HL-60 (cell line): ENCODE data around the gene TBC1D3B.
"Not testable (repeated sequence)": the region's sequence is repeated elsewhere in the genome, so short reads cannot be mapped to it uniquely, and the experiment has no call there.

Experiments used
- DNase-seq, 2 experiments: peaks; one replicate each; pipeline ENCODE4 v3.0.0-alpha.2; 2010 to 2020; ENCODE audit warnings: low read depth in 1 of 2, low spot score in 1 of 2
- H3K27ac ChIP-seq: fragments of 250-450 bp; sonication (Bioruptor Pico); replicated peaks from 2 replicates; pipeline ENCODE4 v1.5.1; 2020; ENCODE audit warnings: mild to moderate bottlenecking, moderate library complexity
- H3K27me3 ChIP-seq: fragments of 250-450 bp; sonication (Bioruptor Pico); 2 replicates; pipeline ENCODE4 v1.5.1; 2021; ENCODE audit warnings: mild to moderate bottlenecking, moderate library complexity; ENCODE audit not compliant: insufficient read depth, poor library complexity, severe bottlenecking
- H3K4me3 ChIP-seq: replicated peaks from 2 replicates; pipeline ENCODE4 v1.5.1; 2011; ENCODE audit warnings: mild to moderate bottlenecking, control low read depth, low read length; ENCODE audit not compliant: insufficient read depth
- GABPA ChIP-seq: IDR thresholded peaks from 2 replicates; pipeline ENCODE4 v1.6.1; 2012; ENCODE audit warnings: low read depth
- POLR2AphosphoS5 ChIP-seq: IDR thresholded peaks from 2 replicates; pipeline ENCODE4 v1.6.1; 2012; ENCODE audit warnings: low read depth
- SPI1 ChIP-seq: IDR thresholded peaks from 2 replicates; pipeline ENCODE4 v1.6.1; 2012; ENCODE audit warnings: low read depth, mild to moderate bottlenecking, borderline replicate concordance
- TF ChIP-seq, protein P1 (sequence below): IDR thresholded peaks from one replicate; pipeline ENCODE4 v1.5.1; 2011; ENCODE audit warnings: low read length, control low read depth, inconsistent platforms; ENCODE audit not compliant: insufficient read depth
- TF ChIP-seq, protein P2 (sequence below): IDR thresholded peaks from 2 replicates; pipeline ENCODE4 v1.6.1; 2012; ENCODE audit warnings: low read depth; ENCODE audit not compliant: insufficient replicate concordance

Gene TBC1D3B

DNA sequence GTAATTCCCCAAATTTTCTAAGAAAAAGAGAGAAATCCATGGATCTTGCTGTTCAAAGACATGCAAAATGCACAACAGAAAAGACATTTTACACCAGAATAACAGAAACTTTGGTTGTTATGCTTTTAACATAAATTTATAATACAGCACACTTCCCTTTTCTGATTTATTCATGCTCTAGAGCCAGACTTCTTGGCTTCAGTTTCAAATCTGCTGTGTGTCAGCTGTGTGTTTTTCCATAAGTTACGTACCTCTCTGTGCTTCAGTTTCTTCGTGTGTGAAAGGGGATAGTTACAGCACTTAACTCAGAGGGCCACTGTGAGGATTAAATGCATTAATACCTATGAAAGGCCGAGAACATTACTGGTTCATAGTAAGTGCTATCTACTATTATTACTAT lies 26.9 kb upstream of the TBC1D3B start:
- no peak for TF ChIP-seq POLR2AphosphoS5
- TF ChIP-seq GABPA = no peak
- TF ChIP-seq SPI1 = no peak
- TF ChIP-seq, protein P1, sequence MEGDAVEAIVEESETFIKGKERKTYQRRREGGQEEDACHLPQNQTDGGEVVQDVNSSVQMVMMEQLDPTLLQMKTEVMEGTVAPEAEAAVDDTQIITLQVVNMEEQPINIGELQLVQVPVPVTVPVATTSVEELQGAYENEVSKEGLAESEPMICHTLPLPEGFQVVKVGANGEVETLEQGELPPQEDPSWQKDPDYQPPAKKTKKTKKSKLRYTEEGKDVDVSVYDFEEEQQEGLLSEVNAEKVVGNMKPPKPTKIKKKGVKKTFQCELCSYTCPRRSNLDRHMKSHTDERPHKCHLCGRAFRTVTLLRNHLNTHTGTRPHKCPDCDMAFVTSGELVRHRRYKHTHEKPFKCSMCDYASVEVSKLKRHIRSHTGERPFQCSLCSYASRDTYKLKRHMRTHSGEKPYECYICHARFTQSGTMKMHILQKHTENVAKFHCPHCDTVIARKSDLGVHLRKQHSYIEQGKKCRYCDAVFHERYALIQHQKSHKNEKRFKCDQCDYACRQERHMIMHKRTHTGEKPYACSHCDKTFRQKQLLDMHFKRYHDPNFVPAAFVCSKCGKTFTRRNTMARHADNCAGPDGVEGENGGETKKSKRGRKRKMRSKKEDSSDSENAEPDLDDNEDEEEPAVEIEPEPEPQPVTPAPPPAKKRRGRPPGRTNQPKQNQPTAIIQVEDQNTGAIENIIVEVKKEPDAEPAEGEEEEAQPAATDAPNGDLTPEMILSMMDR = no peak
- H3K27ac ChIP-seq = peak overlapping the region; percentile 49; the same call in 1 of the 2 replicates
- DNase-seq = no peak
- H3K4me3 ChIP-seq = no peak overlapping the region
- H3K27me3 ChIP-seq = no peaks in the 10 kb centered on the region

DNA sequence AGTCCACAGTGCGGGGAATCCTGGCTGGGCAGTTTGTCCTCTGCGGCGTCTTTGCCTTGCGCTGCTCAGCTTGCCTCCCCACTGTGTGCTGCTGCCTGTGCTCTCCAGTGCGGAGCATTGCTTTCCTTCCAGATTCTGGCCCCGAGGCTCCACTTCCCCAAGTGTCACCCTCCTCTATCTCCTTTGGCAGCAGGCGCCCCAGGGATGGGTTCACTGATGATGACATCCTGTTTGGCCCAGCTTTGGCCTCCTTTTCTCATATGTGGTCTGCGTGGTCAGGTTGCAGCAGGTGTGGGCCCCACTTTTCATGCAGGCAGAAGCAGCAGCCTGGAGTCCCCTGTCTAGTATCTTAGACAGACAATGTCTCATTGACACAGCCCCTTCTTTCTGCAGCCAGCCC lies 25.1 kb upstream of the TBC1D3B start:
- not testable (repeated sequence) for H3K4me3 ChIP-seq, H3K27me3 ChIP-seq, H3K27ac ChIP-seq
- peak in 1 of 2 experiments; percentile 57 for DNase-seq

DNA sequence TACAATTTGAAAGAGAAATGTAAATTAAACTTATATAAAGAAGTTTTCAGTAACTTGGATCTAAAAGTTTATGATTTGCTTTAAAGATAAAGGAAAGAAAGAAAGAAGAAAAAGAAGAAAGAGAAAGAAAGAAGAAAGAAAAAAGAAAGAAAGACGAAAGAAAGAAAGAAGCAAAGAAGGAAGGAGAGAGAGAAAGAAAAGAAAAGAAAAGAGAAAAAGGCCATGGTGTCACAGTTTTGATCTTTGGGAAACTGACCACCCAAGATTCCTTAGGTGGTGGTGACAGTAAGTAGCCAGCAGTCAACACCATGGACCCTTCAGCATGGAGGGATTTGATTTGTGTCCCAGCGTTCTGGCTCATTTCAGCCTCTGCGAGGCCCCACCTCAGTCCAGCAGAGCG lies 24.7 kb upstream of the TBC1D3B start:
- not testable (repeated sequence) for H3K27me3 ChIP-seq, DNase-seq, H3K27ac ChIP-seq, H3K4me3 ChIP-seq

DNA sequence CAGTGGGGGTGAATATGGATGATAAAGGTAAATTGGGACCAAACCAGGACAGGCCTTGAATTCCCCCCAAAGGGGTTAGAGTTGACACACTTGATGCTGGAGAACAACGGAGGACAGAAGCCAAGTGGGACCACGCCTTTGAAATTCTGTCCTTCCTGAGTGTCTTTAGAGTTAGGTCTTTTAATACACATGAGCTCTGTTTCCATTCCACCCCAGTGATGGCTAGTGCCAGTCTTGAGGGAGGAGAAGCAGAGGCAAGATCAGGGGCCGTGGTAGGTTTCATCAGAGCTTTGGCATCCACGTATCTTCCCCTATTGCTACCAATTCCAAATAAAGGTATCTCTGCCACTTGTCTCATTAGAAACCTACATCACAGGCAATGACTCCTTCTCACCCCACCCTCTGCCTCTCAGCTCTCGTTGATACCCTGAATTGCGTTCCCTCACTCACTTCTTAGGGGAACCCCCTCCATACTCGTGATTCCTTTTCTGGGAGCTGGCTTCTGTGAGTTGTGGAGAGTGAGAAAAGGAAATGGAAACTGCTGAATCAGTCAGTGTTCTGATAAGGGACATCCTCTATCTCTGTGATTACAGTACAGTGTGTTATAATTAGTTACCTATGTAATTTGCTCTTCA lies 22.5 kb upstream of the TBC1D3B start:
- DNase-seq = no peak
- Histone ChIP-seq H3K4me3 (no peak overlapping the region), H3K27me3 (no peaks in the 10 kb centered on the region), H3K27ac (no peak overlapping the region)
- TF ChIP-seq, protein P1 = no peak
- TF ChIP-seq POLR2AphosphoS5 = no peak
- TF ChIP-seq, protein P2, sequence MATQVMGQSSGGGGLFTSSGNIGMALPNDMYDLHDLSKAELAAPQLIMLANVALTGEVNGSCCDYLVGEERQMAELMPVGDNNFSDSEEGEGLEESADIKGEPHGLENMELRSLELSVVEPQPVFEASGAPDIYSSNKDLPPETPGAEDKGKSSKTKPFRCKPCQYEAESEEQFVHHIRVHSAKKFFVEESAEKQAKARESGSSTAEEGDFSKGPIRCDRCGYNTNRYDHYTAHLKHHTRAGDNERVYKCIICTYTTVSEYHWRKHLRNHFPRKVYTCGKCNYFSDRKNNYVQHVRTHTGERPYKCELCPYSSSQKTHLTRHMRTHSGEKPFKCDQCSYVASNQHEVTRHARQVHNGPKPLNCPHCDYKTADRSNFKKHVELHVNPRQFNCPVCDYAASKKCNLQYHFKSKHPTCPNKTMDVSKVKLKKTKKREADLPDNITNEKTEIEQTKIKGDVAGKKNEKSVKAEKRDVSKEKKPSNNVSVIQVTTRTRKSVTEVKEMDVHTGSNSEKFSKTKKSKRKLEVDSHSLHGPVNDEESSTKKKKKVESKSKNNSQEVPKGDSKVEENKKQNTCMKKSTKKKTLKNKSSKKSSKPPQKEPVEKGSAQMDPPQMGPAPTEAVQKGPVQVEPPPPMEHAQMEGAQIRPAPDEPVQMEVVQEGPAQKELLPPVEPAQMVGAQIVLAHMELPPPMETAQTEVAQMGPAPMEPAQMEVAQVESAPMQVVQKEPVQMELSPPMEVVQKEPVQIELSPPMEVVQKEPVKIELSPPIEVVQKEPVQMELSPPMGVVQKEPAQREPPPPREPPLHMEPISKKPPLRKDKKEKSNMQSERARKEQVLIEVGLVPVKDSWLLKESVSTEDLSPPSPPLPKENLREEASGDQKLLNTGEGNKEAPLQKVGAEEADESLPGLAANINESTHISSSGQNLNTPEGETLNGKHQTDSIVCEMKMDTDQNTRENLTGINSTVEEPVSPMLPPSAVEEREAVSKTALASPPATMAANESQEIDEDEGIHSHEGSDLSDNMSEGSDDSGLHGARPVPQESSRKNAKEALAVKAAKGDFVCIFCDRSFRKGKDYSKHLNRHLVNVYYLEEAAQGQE = no peak
- no peak for TF ChIP-seq GABPA
- TF ChIP-seq SPI1 = no peak

DNA sequence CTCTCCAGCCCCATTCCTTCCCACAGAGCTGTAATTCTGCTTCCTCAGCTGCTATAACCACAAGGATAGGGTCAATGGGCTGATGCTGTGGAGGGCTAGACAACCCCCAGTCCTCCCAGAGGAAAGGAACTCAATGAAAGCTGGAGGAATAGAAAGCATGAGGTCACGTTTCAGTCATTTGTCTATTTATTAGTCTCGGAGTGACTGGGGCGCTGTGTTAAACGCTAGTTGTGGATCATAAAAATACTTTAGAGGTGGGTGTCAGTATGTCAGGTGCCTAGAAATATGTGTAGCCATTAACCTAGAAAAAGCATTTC lies 20.9 kb upstream of the TBC1D3B start:
- TF ChIP-seq, protein P2 = no peak
- TF ChIP-seq SPI1 (no peak), POLR2AphosphoS5 (no peak), GABPA (no peak)
- TF ChIP-seq, protein P1 = no peak
- DNase-seq = no peak
- H3K4me3 ChIP-seq = no peak overlapping the region

More for the DNA sequence above, 20.9 kb upstream of the TBC1D3B start:
- no peaks in the 10 kb centered on the region for H3K27me3 ChIP-seq
- H3K27ac ChIP-seq = no peak overlapping the region
